SK-N-MC (cell line): Measurements from ENCODE around the gene TRUB1.

ENCODE experiments used
- EZH2 ChIP-seq: fragments of 200-600 bp; sonication (generic); IDR thresholded peaks from one replicate; pipeline ENCODE4 v1.6.1; 2017; ENCODE audit warnings: antibody characterized with exemption
- FOXP2 ChIP-seq: optimal IDR thresholded peaks from 2 replicates; pipeline ENCODE3; 2011; ENCODE audit warnings: mild to moderate bottlenecking, moderate library complexity; ENCODE audit not compliant: insufficient read depth; ENCODE audit errors: extremely low read length, control extremely low read depth
- POLR2AphosphoS5 ChIP-seq: IDR thresholded peaks from 2 replicates; pipeline ENCODE4 v1.6.1; 2012; ENCODE audit warnings: mild to moderate bottlenecking, low read depth, low read length, borderline replicate concordance

- TF ChIP-seq EZH2 (no peak), POLR2AphosphoS5 (no peak), FOXP2 (no peak)
These were observed 23.4 kb upstream of the TRUB1 start for GRCh38 chr10:114914560-114914959.
